BJ (cell line): ENCODE data around the gene RNF214. TPM values are rescaled to one million over a fixed set of nuclear protein-coding genes. Genes with fewer than 3 reads are reported as not detected.

Experiments
- CTCF ChIA-PET: fragments of 350-600 bp; formaldehyde crosslinking; extraction: SDS; loops from one replicate; lab custom pipeline; 2021; ENCODE audit warnings: antibody characterized with exemption, inconsistent platforms; lab: Yijun Ruan, JAX
- POLR2A ChIA-PET: fragments of 300-600 bp; sonication (Branson Sonifier 250); formaldehyde crosslinking; extraction: SDS; loops from one replicate; lab custom pipeline; 2021; ENCODE audit warnings: antibody characterized with exemption; lab: Charles Lee
- DNase-seq: peaks from one replicate; pipeline ENCODE4 v3.0.0-alpha.2; 2011; ENCODE audit warnings: low read depth
- H3K27me3 ChIP-seq: 2 replicates; pipeline ENCODE4 v1.6.0; 2011; ENCODE audit warnings: low read length; ENCODE audit not compliant: control insufficient read depth, insufficient read depth
- H3K36me3 ChIP-seq: 2 replicates; pipeline ENCODE4 v1.5.1; 2011; ENCODE audit warnings: low read length; ENCODE audit not compliant: control insufficient read depth, insufficient read depth
- H3K4me3 ChIP-seq: 2 replicates; pipeline ENCODE4 v1.5.1; 2011; ENCODE audit warnings: low read depth, mild to moderate bottlenecking, control low read depth, low read length
- CTCF ChIP-seq: IDR thresholded peaks from 2 replicates; pipeline ENCODE4 v1.5.1; 2011; ENCODE audit warnings: low read depth, mild to moderate bottlenecking, control low read depth, inconsistent platforms, low read length, moderate library complexity; ENCODE audit not compliant: insufficient read depth
- polyA plus RNA-seq: library from polyadenylated mRNA; depleted of rRNA; stranded (reverse); fragments of >200 nt; gene quantifications from 2 replicates; pipeline ENCODE4 v1.2.3, GENCODE V29; 2011

The RNF214 gene
- polyA plus RNA-seq, 1 experiment, result 17.1 TPM

- CTCF ChIA-PET, result no interaction called here
- DNase-seq, result no peak
- no peak overlapping the region for H3K4me3 ChIP-seq
- H3K27me3 ChIP-seq, result no peaks in the 10 kb centered on the region
- TF ChIP-seq CTCF, result no peak
- peaks cover 8% of the 10 kb centered on the region for H3K36me3 ChIP-seq
- POLR2A ChIA-PET, result no interaction called here
Observed at GRCh38 chr11:117212697-117213355, 19.6 kb upstream of the RNF214 start.

DNA sequence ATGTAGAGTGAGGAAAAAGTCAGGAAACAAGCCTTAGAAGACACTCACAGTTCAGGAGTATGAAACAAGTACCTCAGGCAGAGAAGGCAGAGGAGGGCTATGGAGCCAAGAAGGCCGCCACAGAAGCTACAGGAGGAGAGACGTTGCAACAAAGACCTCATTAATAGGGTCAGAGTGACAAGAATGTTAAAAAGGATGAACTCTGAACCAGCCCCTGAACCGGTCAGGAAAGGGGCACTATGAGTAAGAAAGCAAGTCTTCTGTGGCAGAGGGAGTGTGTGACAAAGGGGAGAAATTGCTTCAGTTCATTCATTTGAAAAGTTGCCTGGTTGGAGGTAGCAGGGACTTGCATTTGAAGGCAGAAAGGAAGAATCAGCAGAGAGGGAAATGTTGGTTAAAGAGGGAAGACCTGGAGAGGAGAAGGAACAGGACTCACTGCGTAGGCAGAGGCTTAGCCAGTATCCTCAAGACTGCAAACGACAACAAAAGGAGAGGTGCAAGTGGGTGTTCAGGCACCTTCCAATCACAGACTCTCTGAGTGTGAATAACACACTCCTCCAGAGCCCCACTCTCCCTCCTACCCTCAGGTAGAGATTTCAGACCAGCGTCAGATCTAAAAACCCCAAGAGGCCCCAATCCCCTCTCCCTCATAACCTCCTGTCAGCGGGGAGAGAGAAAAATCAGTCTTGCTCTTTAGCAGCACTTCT, 17.9 kb upstream of the RNF214 start:
- CTCF ChIA-PET, result interaction anchor here (1.2 kb wide), 1 partner anchor 12 kb away, joined by 3 read pairs; no protein-coding TSS in a partner anchor
- POLR2A ChIA-PET, result no interaction called here
- no peak for TF ChIP-seq CTCF
- Histone ChIP-seq H3K4me3 (no peak overlapping the region), H3K27me3 (no peaks in the 10 kb centered on the region), H3K36me3 (peaks cover 13% of the 10 kb centered on the region)
- no peak for DNase-seq

DNA sequence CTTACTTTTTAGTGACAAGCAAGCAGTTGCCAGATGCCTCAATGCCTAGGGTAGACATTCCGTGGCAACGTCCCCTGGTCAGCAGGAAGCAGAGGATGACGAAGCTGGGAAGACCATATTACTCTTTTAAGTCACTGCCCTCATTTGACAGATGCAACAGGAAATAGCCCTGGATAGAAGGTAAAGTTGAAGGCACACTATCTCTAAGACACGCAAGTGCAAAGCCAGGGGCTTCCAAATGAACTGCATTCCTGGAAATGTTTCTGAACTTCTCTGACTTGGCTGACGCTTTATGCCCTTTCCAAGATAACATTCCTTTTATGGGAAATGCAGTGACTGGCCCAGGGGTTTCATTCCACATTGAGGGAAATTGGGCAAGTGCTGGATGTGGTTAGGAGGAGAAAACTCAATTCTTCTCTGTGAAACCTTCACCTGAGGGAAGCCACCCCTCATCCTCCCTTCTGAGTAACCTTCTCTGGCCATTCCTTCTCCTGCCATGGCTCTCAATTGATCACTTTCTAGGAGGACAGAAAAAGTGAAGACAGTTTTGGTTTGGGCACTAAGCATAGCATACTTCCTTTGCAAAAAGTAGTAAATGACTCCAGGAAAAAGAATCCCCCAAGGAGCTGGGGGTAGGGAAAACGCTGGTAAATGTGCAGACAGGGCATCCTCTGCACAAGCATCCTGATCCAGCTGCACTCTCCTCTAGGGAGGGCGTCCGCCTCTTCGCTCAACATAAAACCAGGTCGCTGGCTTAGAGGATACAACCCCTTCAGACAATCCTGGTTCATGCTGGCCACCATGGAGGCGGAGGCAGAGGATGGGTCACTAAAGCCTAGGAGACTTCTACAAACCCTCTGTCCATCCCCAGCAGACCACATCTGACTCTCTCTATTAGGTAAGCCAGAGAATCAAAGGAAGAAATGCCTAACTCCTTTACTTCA, 15.1 kb upstream of the RNF214 start:
- DNase-seq, result no peak
- no peaks in the 10 kb centered on the region for H3K27me3 ChIP-seq
- peaks cover 13% of the 10 kb centered on the region for H3K36me3 ChIP-seq
- H3K4me3 ChIP-seq, result no peak overlapping the region
- POLR2A ChIA-PET, result no interaction called here
- CTCF ChIA-PET, result interaction anchor here (0.9 to 1.7 kb wide), 4 partner anchors 9 to 22 kb away, joined by 3 to 7 read pairs (median 4); partner anchors contain the start of genes PCSK7 and RNF214
- TF ChIP-seq CTCF, result no peak

DNA sequence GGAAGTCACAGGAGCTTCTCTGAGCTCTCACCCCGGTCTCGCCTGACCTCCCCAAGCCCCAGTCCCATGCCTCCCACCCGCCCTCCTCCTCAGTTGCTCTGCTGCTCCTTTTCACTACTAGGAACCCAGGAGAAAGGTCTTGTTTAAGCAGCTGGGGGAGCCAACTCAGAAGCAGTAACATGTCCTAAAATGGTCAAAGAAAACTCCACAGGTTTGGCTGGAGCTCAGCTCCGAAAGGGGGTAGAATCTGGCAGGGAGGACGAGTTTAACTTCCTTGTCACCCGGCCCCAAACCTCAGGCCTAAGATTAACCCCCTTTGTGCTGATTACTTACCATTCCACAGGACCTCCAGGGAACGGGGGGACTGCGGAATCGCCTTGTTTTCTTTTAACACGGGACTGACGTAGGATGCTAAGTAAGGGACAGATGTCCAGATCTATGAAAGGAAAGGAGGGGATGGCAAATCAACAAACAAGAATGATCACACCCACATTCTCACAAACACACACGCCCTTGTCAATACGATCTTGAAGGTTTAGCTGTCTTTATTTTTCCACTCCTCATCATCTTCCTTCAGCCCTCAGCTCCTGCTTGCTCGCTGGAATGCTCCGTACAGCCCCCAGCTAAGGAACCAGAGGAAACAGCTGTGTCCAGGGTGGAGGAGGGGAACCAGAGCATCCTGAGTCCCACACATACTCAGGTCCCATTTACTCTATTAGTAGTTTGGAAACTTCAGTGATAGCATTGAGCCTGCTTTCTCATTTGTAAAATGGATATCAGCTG, 14.1 kb upstream of the RNF214 start:
- ChIA-PET CTCF (interaction anchor here (0.6 to 1.7 kb wide), 6 partner anchors 8 to 486 kb away, joined by 3 to 7 read pairs (median 4); partner anchors contain the start of genes PCSK7 and RNF214), POLR2A (no interaction called here)
- peaks cover 13% of the 10 kb centered on the region for H3K36me3 ChIP-seq
- no peak overlapping the region for H3K4me3 ChIP-seq
- no peaks in the 10 kb centered on the region for H3K27me3 ChIP-seq
- no peak for TF ChIP-seq CTCF
- no peak for DNase-seq
